ENCODE data around the gene CTDSPL. TPM values are rescaled to one million over a fixed set of nuclear protein-coding genes. Genes with fewer than 3 reads are reported as not detected.

The CTDSPL gene
- total and polyA plus RNA-seq, 2 experiments from 2014 or later = 7.1 to 33.4 TPM

DNA sequence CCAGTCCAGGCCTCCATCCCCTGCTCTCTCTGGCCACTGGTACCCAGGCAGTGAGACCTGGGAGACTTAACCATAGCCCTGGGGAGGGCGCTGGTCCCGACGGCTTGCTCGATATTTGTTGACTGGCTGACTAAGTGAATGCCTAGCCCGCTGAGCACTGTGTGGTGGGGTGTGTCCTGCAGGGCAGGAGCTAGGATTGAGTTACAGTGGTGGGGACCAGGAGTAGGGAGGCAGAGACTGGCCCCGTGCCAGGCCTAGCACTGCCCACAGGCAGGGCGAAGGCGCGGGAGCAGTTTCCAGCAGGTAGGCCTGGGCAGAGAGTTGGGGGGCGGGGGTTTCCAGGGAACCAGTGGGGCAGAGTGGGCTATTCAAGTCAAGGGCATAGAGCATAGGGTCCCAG lies 128.8 kb downstream of the CTDSPL start, which contains the start of gene VILL:
VILL (plus strand) TSS at position 260 of the 400 bp plus-strand sequence. CDS start 2,887 bp downstream, outside the sequence.
- in situ Hi-C loops (cut with MboI) = no loop called here
- Histone ChIP-seq H3K27ac (no peak within 1 kb of the TSS), H3K4me3 (no peak within 1 kb of the TSS), H3K9me2 (ENCODE audit: insufficient read depth) (no peaks in the 10 kb centered on the region), H3K4me2 (ENCODE audit: unreplicated experiment) (no peak within 1 kb of the TSS), H4K20me1 (ENCODE audit: insufficient read depth) (no peaks in the 10 kb centered on the region), H3K36me3 (ENCODE audit: low read depth) (no peaks in the 10 kb centered on the region), H3K9ac (no peak within 1 kb of the TSS), H3K9me3 (ENCODE audit: low read depth) (no peaks in the 10 kb centered on the region), H3F3A (ENCODE audit: insufficient read depth) (peaks cover 9% of the 10 kb centered on the region; the same call in 1 of the 2 replicates), H3K4me1 (ENCODE audit: insufficient read depth) (peaks cover 10% of the 10 kb centered on the region; the same call in 1 of the 2 replicates), H3K79me2 (ENCODE audit: insufficient read depth) (no peaks in the 10 kb centered on the region), H2AFZ (no peak within 1 kb of the TSS), H3K27me3 (replicated peaks; ENCODE audit: insufficient read depth) (no peaks in the 10 kb centered on the region)
- no peak for DNase-seq
- WGBS, 2 experiments (ENCODE audit: low coverage in 1 of 2, low lambda C conversion rate in 2 of 2, missing lambda C conversion rate in 2 of 2) = 82 to 84% methylated on average over 9 to 10 of the region's 10 CpGs
- TF ChIP-seq EZH2 (IDR thresholded peaks at IDR 0.05; ENCODE audit: insufficient read depth, poor library complexity, severe bottlenecking) = no peak
- TF ChIP-seq EZH2phosphoT487 (IDR thresholded peaks at IDR 0.05; ENCODE audit: insufficient read depth, low read depth) = no peak

DNA sequence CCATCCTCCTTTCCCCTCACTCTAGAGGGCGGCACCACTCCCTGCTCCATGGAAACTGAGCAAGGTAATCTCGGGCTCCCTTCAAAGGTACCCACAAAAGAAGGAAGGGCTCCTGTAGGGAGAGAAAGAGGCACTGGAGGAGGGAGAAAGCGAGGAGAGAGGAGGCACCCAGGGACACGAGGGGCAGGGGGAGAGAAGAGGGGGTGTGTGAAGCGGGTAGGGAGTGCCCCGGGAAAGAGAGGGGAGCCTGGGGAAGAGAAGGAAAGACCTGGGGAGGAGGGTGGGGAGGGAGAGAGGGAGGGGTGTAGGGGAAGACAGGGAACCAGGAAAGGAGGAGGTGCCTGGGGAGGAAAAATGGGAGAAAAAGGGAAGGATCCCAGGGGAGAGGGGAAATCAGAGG lies 129.4 kb downstream of the CTDSPL start:
- in situ Hi-C loops (cut with MboI) = no loop called here
- Histone ChIP-seq H3K27ac (no peak overlapping the region), H3K4me3 (no peak overlapping the region), H3K9me2 (ENCODE audit: insufficient read depth) (no peaks in the 10 kb centered on the region), H3K79me2 (ENCODE audit: insufficient read depth) (no peaks in the 10 kb centered on the region), H3F3A (ENCODE audit: insufficient read depth) (peaks cover 9% of the 10 kb centered on the region; the same call in 1 of the 2 replicates), H4K20me1 (ENCODE audit: insufficient read depth) (no peaks in the 10 kb centered on the region), H2AFZ (no peak overlapping the region), H3K4me1 (ENCODE audit: insufficient read depth) (peaks cover 10% of the 10 kb centered on the region; the same call in 1 of the 2 replicates), H3K36me3 (ENCODE audit: low read depth) (no peaks in the 10 kb centered on the region), H3K4me2 (ENCODE audit: unreplicated experiment) (no peak overlapping the region), H3K27me3 (replicated peaks; ENCODE audit: insufficient read depth) (no peaks in the 10 kb centered on the region), H3K9ac (no peak overlapping the region), H3K9me3 (ENCODE audit: low read depth) (no peaks in the 10 kb centered on the region)
- TF ChIP-seq EZH2 (IDR thresholded peaks at IDR 0.05; ENCODE audit: insufficient read depth, poor library complexity, severe bottlenecking) (no peak), EZH2phosphoT487 (IDR thresholded peaks at IDR 0.05; ENCODE audit: insufficient read depth, low read depth) (no peak)
- 35 to 48% methylated on average over 3 to 6 of the region's 6 CpGs for WGBS, 2 experiments (ENCODE audit: low coverage in 1 of 2, low lambda C conversion rate in 2 of 2, missing lambda C conversion rate in 2 of 2)
- no peak for DNase-seq

- Histone ChIP-seq H3K36me3 (ENCODE audit: low read depth) (no peaks in the 10 kb centered on the region), H4K20me1 (ENCODE audit: insufficient read depth) (no peaks in the 10 kb centered on the region), H3K79me2 (ENCODE audit: insufficient read depth) (no peaks in the 10 kb centered on the region), H3K9me2 (ENCODE audit: insufficient read depth) (no peaks in the 10 kb centered on the region), H3K9me3 (ENCODE audit: low read depth) (no peaks in the 10 kb centered on the region), H3K9ac (no peak overlapping the region), H3F3A (ENCODE audit: insufficient read depth) (peaks cover 9% of the 10 kb centered on the region; the same call in 1 of the 2 replicates), H3K4me3 (no peak overlapping the region), H3K27me3 (replicated peaks; ENCODE audit: insufficient read depth) (no peaks in the 10 kb centered on the region), H2AFZ (no peak overlapping the region), H3K4me1 (ENCODE audit: insufficient read depth) (peaks cover 10% of the 10 kb centered on the region; the same call in 1 of the 2 replicates), H3K27ac (no peak overlapping the region), H3K4me2 (ENCODE audit: unreplicated experiment) (no peak overlapping the region)
- 49 to 53% methylated on average over 7 of the region's 7 CpGs for WGBS, 2 experiments (ENCODE audit: low coverage in 1 of 2, low lambda C conversion rate in 2 of 2, missing lambda C conversion rate in 2 of 2)
- no peak for DNase-seq
- no peak for TF ChIP-seq EZH2 (IDR thresholded peaks at IDR 0.05; ENCODE audit: insufficient read depth, poor library complexity, severe bottlenecking)
- TF ChIP-seq EZH2phosphoT487 (IDR thresholded peaks at IDR 0.05; ENCODE audit: insufficient read depth, low read depth) = no peak
- in situ Hi-C loops (cut with MboI) = no loop called here
These were observed 130.1 kb downstream of the CTDSPL start for GRCh38 chr3:37991823-37992222.

- H2AFZ ChIP-seq = no peak overlapping the region
- WGBS, 2 experiments (ENCODE audit: low coverage in 1 of 2, low lambda C conversion rate in 2 of 2, missing lambda C conversion rate in 2 of 2) = 70 to 72% methylated on average over 9 of the region's 9 CpGs
- H3K4me2 ChIP-seq (ENCODE audit: unreplicated experiment) = no peak overlapping the region
These were observed 130.8 kb downstream of the CTDSPL start for GRCh38 chr3:37992271-37993066.

More at GRCh38 chr3:37992271-37993066, 130.8 kb downstream of the CTDSPL start:
- Histone ChIP-seq H3K9me3 (ENCODE audit: low read depth) (no peaks in the 10 kb centered on the region), H3K27ac (no peak overlapping the region), H3K27me3 (replicated peaks; ENCODE audit: insufficient read depth) (no peaks in the 10 kb centered on the region), H3K4me1 (ENCODE audit: insufficient read depth) (peaks cover 10% of the 10 kb centered on the region; the same call in 1 of the 2 replicates), H3K9me2 (ENCODE audit: insufficient read depth) (no peaks in the 10 kb centered on the region), H3F3A (ENCODE audit: insufficient read depth) (peaks cover 9% of the 10 kb centered on the region; the same call in 1 of the 2 replicates), H3K36me3 (ENCODE audit: low read depth) (no peaks in the 10 kb centered on the region), H3K4me3 (no peak overlapping the region), H3K79me2 (ENCODE audit: insufficient read depth) (no peaks in the 10 kb centered on the region), H3K9ac (no peak overlapping the region), H4K20me1 (ENCODE audit: insufficient read depth) (no peaks in the 10 kb centered on the region)
- DNase-seq = no peak
- TF ChIP-seq EZH2 (IDR thresholded peaks at IDR 0.05; ENCODE audit: insufficient read depth, poor library complexity, severe bottlenecking) (no peak), EZH2phosphoT487 (IDR thresholded peaks at IDR 0.05; ENCODE audit: insufficient read depth, low read depth) (no peak)
- in situ Hi-C loops (cut with MboI) = no loop called here
